H1 (cell line): ENCODE measurements around the gene EPHA8. TPM values are rescaled to one million over a fixed set of nuclear protein-coding genes. Genes with fewer than 3 reads are reported as not detected.

ENCODE experiments used
- ASH2L ChIP-seq: fragments of 200-600, 300-600 bp; sonication (generic); IDR thresholded peaks from one replicate; pipeline ENCODE4 v1.7.1; 2017; ENCODE audit warnings: low read length
- BCL11A ChIP-seq, 2 experiments: IDR thresholded peaks; one replicate each; pipeline ENCODE4 v1.6.1; 2011; ENCODE audit warnings: low read depth in 2 of 2, low read length in 2 of 2, mild to moderate bottlenecking in 2 of 2
- CHD7 ChIP-seq: fragments of 300-600 bp; sonication (generic); IDR thresholded peaks from 2 replicates; pipeline ENCODE4 v1.7.1; 2012; ENCODE audit warnings: low read length, moderate library complexity, mild to moderate bottlenecking, inconsistent platforms; ENCODE audit not compliant: insufficient replicate concordance
- FOSL1 ChIP-seq: IDR thresholded peaks from 2 replicates; pipeline ENCODE4 v1.6.1; 2011; ENCODE audit warnings: mild to moderate bottlenecking, low read depth, low read length, moderate library complexity; ENCODE audit not compliant: insufficient read depth
- GABPA ChIP-seq: IDR thresholded peaks from 2 replicates; pipeline ENCODE4 v1.6.1; 2011; ENCODE audit warnings: mild to moderate bottlenecking, low read length, moderate library complexity, borderline replicate concordance; ENCODE audit not compliant: insufficient read depth
- RNF2 ChIP-seq: fragments of 200-900, 300-1000 bp; sonication (generic); IDR thresholded peaks from 2 replicates; pipeline ENCODE4 v1.7.1; 2016; ENCODE audit warnings: borderline replicate concordance, low read depth, mild to moderate bottlenecking, antibody characterized with exemption, low read length; ENCODE audit not compliant: poor library complexity, severe bottlenecking; ENCODE audit errors: missing control alignments
- RXRA ChIP-seq: IDR thresholded peaks from 2 replicates; pipeline ENCODE4 v1.6.1; 2011; ENCODE audit warnings: low read depth, mild to moderate bottlenecking, low read length, moderate library complexity; ENCODE audit not compliant: insufficient read depth
- SAP30 ChIP-seq: fragments of 300-600 bp; sonication (generic); IDR thresholded peaks from 2 replicates; pipeline ENCODE4 v1.7.1; 2012; ENCODE audit warnings: low read length, moderate library complexity, mild to moderate bottlenecking, inconsistent platforms; ENCODE audit not compliant: insufficient read depth, insufficient replicate concordance
- SIX5 ChIP-seq: IDR thresholded peaks from 2 replicates; pipeline ENCODE4 v1.6.1; 2011; ENCODE audit warnings: mild to moderate bottlenecking, low read depth, low read length
- SRF ChIP-seq: IDR thresholded peaks from 2 replicates; pipeline ENCODE4 v1.6.1; 2011; ENCODE audit warnings: mild to moderate bottlenecking, low read depth, low read length, moderate library complexity
- TCF12 ChIP-seq: IDR thresholded peaks from 2 replicates; pipeline ENCODE4 v1.6.1; 2011; ENCODE audit warnings: low read depth, mild to moderate bottlenecking, low read length
- polyA plus RNA-seq, 7 experiments: library from polyadenylated mRNA; depleted of rRNA in 3 of 7; stranded (reverse) in 5 of 7; unstranded in 2 of 7; fragments of >200 nt in 5 of 7; fragments of 200-250 nt in 2 of 7; gene quantifications; 1 replicate in 5 of 7; 2 replicates in 1 of 7; 4 replicates in 1 of 7; pipeline versions ENCODE4 v1.2.1 to v1.2.3, GENCODE V29; 2011 to 2013; ENCODE audit warnings: missing spikeins in 2 of 7, mixed read lengths in 2 of 7
- total RNA-seq: library from RNA; stranded (reverse); fragmentation: NEBNext Ultra II Directional; extraction: Animal tissue kit (Norgen Biotek cat#: 25700); gene quantifications from 2 replicates; pipeline ENCODE4 v1.2.1, GENCODE V29; 2021

The EPHA8 gene
- total and polyA plus RNA-seq, 2 of the 8 experiments (the other 6 are each of a cell fraction or from before 2014, with no cell fraction given) = 4.0 to 8.4 TPM

GRCh38 chr1:22641247-22641646 is 78.0 kb downstream of the EPHA8 start (continued):
- TF ChIP-seq CHD7 (no peak), GABPA (no peak), RNF2 (no peak), SAP30 (no peak), RXRA (no peak), FOSL1 (no peak), BCL11A (IDR thresholded peaks at IDR 0.05; ENCODE audit: low read depth in 2 of 2, low read length in 2 of 2) (no peak), TCF12 (no peak), ASH2L (no peak), SIX5 (no peak), SRF (no peak)
